Pons (tissue), 1 donor: ENCODE measurements around the gene PCDHA4.
"Not testable (repeated sequence)": the region's sequence is repeated elsewhere in the genome, so short reads cannot be mapped to it uniquely, and the experiment has no call there.

Experiments used
- DNase-seq: peaks from one replicate; pipeline ENCODE4 v3.0.0-alpha.2; 2016; ENCODE audit warnings: low spot score

The PCDHA4 gene

DNA sequence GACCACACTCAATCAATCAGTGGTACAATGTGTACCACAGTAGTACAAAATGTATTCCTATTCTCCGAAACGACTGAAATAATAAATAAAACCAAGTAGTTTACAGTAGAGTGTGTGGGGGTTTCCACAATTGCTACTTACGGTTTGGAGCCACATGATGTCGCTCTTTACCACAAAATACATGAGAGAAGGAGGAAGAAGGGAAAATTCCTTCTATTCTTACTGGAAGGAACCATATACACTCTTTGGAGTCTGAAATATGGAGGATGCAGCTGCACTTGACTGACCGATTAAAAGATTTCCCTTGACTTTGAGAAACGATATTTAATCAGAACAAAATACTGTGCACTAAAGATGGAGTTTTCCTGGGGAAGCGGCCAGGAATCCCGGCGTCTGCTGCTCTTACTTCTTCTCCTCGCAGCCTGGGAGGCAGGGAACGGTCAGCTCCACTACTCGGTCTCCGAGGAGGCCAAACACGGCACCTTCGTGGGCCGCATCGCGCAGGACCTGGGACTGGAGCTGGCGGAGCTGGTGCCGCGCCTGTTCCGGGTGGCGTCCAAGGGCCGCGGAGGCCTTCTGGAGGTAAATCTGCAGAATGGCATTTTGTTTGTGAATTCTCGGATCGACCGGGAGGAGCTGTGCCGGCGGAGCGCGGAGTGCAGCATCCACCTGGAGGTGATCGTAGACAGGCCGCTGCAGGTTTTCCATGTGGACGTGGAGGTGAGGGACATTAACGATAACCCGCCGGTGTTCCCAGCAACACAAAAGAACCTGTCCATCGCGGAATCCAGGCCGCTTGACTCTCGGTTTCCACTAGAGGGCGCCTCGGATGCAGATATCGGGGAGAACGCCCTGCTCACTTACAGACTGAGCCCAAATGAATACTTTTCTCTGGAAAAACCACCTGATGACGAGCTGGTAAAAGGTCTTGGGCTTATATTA lies at the start of gene PCDHA4:
Gene PCDHA4, plus strand, starts transcription at position 235 of the 942 bp plus-strand sequence.
- DNase-seq: peak; percentile 70

DNA sequence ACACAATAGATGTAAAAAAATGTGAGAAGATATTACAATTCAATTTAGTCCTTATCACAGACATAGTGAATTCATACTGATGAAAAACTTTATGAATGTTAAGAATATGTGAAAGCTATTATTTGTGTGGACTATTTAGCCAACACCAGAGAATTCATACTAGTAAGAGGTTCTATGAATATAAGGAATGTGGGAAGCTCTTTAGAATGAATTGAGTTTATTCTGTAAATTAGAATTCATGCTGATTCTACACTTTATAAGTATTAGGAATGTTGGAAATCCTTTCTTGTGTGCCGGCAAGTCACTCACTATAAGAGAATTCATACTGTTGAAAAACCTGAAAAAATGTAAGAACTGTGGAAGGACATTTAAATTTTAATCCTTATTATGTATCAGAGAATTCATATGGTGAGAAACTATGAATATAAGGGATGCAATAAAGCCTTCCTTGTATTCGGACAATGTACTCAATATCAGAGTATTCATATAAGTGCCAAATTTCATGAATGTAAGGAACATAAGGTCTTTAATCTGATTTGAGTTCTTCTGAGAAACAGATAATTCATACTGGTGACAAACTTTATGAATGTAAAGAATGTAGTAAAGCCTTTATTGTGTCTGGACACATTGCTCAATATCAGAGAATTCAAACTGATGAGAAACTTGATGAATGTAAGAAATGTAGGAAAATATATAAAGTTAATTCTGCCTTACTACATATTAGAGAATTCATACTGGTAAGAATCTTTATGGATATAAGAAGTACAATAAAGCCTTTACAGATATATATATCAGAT lies 42.5 kb upstream of the PCDHA4 start:
- DNase-seq: no peak

DNA sequence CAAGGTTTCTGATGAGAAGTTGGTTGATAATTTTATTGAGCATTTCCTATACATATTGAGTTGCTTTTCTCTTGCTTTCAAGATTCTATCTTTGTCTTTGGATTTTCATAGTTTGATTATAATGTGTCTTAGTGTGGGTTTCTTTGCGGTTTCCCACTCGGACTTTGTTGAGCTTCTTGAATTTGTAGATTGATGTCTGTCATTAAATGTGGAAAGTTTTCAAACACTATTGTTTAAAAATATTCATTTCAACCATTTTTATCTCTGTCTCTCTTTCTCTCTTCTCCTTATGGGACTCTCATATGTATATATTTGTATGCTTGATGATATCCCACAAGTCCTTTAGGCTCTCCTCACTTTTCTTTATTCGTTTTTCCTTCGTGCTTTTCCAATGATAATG lies 39.4 kb upstream of the PCDHA4 start:
- no peak for DNase-seq

- no peak for DNase-seq
Measured at GRCh38 chr5:140780512-140780911, 26.4 kb upstream of the PCDHA4 start.

DNA sequence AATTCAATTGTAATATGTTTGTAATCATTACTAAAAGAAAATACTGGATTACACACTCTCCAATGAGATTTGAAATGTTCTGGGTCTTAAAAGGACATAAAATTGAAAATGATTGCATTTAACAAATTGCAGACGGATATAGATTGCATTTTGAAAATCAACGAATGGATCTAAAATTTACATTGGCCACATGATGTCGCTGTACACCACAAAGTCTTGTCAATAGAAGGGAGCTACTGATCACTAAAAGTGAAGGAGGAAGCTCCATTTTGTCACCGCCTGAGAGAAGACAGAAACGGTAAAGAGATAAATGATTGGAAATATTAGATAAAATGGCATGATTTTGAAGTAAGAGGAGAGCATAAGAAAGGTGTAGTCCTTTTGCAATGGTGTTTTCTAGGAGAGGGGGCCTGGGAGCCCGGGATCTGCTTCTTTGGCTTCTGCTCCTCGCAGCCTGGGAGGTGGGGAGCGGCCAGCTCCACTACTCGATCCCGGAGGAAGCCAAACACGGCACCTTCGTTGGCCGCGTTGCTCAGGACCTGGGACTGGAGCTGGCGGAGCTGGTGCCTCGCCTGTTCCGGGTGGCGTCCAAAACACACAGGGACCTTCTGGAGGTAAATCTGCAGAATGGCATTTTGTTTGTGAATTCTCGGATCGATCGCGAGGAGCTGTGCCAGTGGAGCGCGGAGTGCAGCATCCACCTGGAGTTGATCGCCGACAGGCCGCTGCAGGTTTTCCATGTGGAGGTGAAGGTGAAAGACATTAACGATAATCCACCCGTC lies 20.8 kb upstream of the PCDHA4 start, which contains the start of gene PCDHA1:
Gene PCDHA1, plus strand, starts transcription at position 236 of the 782 bp plus-strand sequence.
- DNase-seq: peak; percentile 57

GRCh38 chr5:140787422-140787821 lies 19.4 kb upstream of the PCDHA4 start:
- DNase-seq: not testable (repeated sequence)

DNA sequence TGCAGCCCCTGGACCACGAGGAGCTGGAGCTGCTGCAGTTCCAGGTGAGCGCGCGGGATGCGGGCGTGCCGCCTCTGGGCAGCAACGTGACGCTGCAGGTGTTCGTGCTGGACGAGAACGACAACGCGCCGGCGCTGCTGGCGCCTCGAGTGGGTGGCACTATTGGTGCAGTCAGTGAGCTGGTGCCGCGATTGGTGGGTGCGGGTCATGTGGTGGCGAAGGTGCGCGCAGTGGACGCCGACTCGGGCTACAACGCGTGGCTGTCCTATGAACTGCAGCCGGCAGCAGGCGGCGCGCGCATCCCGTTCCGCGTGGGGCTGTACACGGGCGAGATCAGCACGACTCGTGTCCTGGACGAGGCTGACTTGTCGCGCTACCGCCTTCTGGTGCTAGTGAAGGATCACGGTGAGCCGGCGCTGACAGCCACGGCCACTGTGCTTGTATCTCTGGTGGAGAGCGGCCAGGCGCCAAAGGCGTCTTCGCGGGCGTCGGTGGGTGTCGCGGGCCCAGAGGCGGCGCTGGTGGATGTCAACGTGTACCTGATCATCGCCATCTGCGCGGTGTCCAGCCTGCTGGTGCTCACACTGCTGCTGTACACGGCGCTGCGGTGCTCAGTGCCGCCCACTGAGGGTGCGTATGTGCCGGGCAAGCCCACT lies 18.9 kb upstream of the PCDHA4 start:
- not testable (repeated sequence) for DNase-seq

- DNase-seq: no peak
Measured at GRCh38 chr5:140791089-140791488, 15.8 kb upstream of the PCDHA4 start.

GRCh38 chr5:140794595-140795258 lies 12.1 kb upstream of the PCDHA4 start, which contains the start of gene PCDHA2:
PCDHA2 (plus strand) TSS chr5:140794852.
- peak; percentile 68 for DNase-seq

GRCh38 chr5:140795259-140795641 lies 11.6 kb upstream of the PCDHA4 start:
- DNase-seq: peak; percentile 49

DNA sequence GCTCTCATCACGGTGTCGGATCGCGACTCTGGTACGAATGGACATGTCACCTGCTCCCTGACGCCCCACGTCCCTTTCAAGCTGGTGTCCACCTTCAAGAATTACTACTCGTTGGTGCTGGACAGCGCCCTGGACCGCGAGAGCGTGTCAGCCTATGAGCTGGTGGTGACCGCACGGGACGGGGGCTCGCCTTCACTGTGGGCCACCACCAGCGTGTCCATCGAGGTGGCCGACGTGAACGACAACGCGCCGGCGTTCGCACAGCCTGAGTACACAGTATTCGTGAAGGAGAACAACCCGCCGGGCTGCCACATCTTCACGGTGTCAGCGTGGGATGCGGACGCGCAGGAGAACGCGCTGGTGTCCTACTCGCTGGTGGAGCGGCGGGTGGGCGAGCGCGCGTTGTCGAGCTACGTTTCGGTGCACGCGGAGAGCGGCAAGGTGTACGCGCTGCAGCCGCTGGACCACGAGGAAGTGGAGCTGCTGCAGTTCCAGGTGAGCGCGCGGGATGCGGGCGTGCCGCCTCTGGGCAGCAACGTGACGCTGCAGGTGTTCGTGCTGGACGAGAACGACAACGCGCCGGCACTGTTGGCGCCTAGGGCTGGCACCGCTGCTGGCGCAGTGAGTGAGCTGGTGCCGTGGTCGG lies 10.7 kb upstream of the PCDHA4 start:
- not testable (repeated sequence) for DNase-seq

DNA sequence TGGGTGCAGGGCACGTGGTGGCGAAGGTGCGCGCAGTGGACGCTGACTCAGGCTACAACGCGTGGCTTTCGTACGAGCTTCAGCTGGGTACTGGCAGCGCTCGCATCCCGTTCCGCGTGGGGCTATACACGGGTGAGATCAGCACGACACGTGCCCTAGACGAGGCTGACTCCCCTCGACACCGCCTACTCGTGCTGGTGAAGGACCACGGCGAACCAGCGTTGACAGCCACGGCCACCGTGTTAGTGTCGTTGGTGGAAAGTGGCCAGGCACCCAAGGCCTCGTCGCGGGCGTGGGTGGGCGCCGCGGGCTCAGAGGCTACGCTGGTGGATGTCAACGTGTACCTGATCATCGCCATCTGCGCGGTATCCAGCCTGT lies 10.2 kb upstream of the PCDHA4 start:
- no peak for DNase-seq

DNA sequence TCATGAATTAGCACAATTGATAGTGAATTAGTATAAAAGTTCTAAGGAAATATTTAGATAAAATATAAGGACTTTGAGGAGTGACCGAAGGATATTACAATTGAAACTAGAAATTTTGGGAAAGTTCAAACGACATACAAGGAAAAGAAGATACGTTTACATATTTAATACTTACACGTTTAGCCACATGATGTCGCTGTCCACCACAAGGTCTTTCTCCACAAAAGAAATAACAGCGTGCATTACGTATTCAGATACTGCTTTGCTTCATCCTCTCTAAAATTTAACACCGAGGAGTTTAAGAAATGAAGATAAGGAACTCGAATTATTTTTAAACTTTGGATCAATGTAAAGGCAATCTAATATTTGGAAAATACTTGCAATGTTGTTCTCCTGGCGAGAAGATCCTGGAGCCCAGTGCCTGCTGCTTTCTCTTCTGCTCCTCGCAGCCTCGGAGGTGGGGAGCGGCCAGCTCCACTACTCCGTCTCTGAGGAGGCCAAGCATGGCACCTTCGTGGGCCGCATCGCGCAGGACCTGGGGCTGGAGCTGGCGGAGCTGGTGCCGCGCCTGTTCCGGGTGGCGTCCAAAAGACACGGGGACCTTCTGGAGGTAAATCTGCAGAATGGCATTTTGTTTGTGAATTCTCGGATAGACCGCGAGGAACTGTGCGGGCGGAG lies 5.9 kb upstream of the PCDHA4 start, which contains the start of gene PCDHA3:
Gene PCDHA3, plus strand, starts transcription at position 242 of the 678 bp plus-strand sequence.
- DNase-seq: peak; percentile 84

DNA sequence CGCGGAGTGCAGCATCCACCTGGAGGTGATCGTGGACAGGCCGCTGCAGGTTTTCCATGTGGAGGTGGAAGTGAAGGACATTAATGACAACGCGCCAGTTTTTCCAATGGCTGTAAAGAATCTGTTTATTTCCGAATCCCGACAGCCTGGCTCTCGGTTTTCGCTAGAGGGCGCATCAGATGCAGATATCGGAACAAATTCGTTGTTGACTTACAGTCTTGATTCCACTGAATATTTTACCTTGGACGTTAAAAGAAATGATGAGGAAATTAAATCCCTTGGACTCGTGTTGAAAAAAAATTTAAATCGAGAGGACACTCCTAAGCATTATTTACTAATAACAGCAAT lies 5.4 kb upstream of the PCDHA4 start:
- peak; percentile 65 for DNase-seq

DNA sequence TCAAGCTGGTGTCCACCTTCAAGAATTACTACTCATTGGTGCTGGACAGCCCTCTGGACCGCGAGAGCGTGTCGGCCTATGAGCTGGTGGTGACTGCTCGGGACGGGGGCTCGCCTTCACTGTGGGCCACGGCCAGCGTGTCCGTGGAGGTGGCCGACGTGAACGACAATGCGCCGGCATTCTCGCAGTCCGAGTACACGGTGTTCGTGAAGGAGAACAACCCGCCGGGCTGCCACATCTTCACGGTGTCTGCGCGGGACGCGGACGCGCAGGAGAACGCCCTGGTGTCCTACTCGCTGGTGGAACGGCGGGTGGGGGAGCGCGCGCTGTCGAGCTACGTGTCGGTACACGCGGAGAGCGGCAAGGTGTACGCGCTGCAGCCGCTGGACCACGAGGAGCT lies 4.5 kb upstream of the PCDHA4 start:
- DNase-seq: not testable (repeated sequence)

DNA sequence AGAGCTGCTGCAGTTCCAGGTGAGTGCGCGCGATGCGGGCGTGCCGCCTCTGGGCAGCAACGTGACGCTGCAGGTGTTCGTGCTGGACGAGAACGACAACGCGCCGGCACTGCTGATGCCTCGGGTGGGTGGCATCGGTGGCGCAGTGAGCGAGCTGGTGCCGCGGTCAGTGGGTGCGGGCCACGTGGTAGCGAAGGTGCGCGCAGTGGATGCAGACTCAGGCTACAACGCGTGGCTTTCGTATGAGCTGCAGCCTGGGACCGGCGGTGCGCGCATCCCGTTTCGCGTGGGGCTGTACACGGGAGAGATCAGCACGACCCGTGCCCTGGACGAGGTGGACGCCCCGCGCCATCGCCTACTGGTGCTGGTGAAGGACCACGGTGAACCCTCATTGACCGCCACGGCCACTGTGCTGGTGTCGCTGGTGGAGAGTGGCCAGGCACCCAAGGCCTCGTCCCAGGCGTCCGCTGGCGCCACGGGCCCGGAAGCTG lies 4.0 kb upstream of the PCDHA4 start:
- DNase-seq: no peak

DNA sequence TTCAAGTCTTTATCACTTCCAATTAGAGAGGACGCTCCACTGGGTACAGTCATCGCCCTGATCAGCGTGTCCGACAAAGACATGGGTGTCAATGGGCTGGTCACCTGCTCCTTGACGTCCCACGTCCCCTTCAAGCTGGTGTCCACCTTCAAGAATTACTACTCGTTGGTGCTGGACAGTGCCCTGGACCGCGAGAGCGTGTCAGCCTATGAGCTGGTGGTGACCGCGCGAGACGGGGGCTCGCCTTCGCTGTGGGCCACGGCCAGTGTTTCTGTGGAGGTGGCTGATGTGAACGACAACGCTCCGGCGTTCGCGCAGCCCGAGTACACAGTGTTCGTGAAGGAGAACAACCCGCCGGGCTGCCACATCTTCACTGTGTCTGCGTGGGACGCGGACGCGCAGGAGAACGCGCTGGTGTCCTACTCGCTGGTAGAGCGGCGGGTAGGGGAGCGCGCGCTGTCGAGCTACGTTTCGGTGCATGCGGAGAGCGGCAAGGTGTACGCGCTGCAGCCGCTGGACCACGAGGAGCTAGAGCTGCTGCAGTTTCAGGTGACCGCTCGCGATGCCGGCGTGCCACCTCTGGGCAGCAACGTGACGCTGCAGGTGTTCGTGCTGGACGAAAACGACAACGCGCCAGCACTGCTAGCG lies 1.5 kb downstream of the PCDHA4 start:
- DNase-seq: not testable (repeated sequence)

- no peak for DNase-seq
Measured at GRCh38 chr5:140808889-140809291, 2.0 kb downstream of the PCDHA4 start.
